22Rv1 (cell line): ENCODE data around the gene HRCT1.

Experiments
- CTCF ChIP-seq: fragments of 450-650 bp; IDR thresholded peaks from 2 replicates; pipeline ENCODE4 v1.5.1; 2017; ENCODE audit warnings: mild to moderate bottlenecking
- ZFX ChIP-seq: fragments of 450-650 bp; IDR thresholded peaks from 2 replicates; pipeline ENCODE4 v1.6.1; 2017; ENCODE audit warnings: antibody characterized with exemption, borderline replicate concordance

- TF ChIP-seq CTCF = no peak
- no peak for TF ChIP-seq ZFX
Measured at GRCh38 chr9:35904338-35904737, 1.7 kb upstream of the HRCT1 start.
